NCI-H2227 (cell line): ENCODE results near the gene TLX3.
A peak's percentile ranks its signal among the peaks of the same experiment; 100 is the strongest.
"Not testable (repeated sequence)": the region's sequence is repeated elsewhere in the genome, so short reads cannot be mapped to it uniquely, and the experiment has no call there.

Experiments
- DNase-seq: peaks from one replicate; lab custom pipeline; 2025; ENCODE audit not compliant: unreplicated experiment; lab: John Stamatoyannopoulos, UW

TLX3 gene

DNA sequence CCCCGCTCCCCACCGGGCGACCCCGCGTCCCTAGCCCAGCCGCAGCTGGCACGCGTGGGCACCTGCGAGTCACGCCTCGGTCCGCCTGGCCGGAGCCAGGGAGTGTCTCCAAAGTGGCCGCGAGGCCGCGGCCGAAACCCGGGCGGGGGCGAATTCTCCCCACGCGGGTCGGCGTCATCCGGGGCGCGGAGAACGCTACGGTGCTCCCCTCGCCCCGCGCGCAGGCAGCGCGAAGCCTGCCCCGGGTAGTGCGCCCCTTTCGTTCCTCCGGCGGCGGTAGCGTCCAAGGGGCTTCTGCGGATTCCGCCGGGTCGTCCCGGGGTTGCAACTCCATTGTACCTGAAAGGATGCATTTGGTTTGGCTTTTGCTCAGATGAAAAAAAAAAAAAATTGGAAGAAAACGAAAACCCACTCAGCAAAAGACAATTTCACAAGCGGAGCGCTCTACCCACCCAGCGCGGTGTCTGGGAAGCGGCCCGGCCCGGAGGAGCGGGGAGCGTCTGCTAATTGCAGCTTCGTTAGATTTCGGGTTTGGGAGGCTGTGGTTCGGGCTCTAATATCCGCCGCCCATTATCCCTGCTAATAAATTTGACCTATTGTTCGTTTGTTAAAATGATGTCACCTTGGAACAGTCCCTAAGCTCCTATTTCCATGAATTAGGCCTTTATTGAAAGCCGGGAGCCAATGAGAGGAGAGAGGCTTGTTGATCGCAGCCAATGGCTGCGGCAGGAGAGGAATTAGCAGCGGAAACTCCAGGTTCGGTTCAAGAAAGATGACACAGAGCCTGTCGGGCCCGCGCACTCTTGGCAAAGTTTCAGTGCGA is at the start of gene TLX3:
Gene TLX3 (plus strand): TSS at position 796 of the 823 bp plus-strand sequence. CDS start 118 bp downstream, outside the sequence.
- DNase-seq = peak; percentile 78

- DNase-seq = no peak
These were observed 47.7 kb upstream of the TLX3 start for GRCh38 chr5:171261361-171261760.

DNA sequence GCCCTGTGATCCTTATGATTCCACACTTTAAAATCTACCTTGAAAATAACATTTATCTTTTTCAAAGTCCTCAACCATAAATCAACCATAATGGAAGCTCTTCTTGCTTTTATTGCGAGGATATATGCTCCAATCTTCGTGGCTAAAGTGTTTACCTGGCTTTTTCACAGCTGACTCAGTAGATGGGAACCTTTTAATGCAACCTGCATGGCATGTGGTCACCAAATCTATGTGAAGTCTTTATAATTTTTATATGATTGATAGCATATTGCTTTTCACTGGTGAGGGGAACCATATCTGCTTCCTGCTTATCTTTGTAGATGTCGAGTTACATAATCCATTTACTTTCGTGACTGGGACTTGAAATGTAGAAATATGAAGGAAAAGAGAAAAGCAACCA is 47.1 kb upstream of the TLX3 start:
- no peak for DNase-seq

DNA sequence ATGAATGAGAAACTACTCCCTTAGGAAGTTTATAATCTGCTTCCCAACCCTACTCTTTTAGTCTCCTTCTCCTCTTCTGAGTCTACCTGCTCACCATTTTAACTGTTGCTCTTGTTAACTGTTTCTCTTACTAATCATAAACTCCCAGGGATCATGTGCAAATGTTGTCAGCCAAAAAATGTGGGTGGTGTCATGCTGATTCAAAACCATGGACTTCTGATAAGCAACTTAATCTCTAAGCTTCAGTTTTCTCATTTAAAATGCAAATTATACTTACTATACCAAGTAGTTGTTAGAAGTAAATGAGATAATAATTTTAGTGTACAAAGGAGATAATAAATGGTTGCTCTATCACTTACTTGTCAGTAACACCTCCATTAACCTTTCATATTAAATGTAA is 45.9 kb upstream of the TLX3 start:
- no peak for DNase-seq

GRCh38 chr5:171264843-171265242 is 44.2 kb upstream of the TLX3 start:
- no peak for DNase-seq

- DNase-seq = no peak
These were observed 40.1 kb upstream of the TLX3 start for GRCh38 chr5:171268700-171269620.

- DNase-seq = no peak
These were observed 39.3 kb upstream of the TLX3 start for GRCh38 chr5:171269717-171270116.

DNA sequence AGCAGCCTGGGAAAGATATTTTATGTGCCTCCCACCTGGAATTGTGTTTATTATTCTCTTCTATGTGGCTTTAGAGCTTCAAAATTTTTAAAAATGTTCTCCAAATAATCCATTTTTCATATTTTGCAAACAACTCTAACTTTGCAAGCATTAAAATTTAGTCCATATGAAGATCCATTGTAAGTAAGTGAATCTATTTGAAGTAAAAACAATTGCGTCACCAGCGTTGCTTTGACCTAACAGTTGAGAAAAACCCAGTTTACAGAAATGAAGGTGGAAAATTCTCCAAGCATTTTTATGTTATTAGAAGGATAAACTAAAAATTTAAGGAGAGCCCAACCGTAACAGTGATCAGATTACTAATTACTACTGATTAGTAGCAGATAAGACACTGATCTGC is 38.9 kb upstream of the TLX3 start:
- no peak for DNase-seq

GRCh38 chr5:171271798-171272197 is 37.2 kb upstream of the TLX3 start:
- DNase-seq = no peak

DNA sequence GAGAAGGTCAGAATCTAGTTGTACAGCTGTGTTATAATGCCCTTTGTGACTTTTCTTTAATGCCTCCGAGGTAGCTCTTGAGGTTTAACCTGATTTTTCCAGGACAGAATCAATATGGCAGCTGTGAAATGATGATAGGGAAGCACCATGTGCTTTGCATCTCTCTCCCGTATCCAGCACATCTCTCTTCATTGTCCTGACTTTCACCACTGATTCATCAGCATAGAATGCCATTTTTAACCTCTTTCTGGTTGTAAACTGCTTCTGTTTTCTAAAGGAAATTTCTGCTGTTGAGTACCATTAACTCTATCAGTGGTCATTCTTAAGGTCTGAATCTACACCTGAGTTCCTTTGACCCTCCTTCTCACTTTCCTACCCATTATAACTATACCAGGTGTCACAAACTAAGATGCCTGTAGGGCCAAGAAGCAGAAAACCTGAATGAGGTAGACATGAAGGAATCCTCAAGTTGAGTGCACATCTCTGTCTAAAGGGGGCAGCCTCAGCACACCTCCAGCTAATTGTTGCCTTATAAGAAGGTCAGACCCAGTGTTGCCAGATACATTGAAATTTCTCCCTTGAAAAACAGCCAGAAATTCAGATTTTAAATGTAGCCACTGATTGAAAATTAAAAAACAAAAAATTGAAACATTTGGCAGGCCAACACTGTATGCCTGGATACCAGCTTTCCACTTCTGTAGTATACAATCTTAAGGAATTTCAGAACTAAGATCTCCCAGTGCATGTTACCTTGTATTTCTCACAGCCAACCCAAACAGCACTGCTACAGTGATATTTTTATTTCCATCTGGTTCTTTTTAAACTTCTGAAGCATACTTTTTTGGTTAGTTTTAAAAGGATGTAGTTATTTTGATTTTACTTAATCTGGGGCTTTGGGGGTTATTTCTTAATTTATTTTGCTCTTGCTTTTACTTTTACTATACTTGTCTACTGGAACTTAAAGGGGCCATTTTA is 35.8 kb upstream of the TLX3 start:
- peak; percentile 19 for DNase-seq

DNA sequence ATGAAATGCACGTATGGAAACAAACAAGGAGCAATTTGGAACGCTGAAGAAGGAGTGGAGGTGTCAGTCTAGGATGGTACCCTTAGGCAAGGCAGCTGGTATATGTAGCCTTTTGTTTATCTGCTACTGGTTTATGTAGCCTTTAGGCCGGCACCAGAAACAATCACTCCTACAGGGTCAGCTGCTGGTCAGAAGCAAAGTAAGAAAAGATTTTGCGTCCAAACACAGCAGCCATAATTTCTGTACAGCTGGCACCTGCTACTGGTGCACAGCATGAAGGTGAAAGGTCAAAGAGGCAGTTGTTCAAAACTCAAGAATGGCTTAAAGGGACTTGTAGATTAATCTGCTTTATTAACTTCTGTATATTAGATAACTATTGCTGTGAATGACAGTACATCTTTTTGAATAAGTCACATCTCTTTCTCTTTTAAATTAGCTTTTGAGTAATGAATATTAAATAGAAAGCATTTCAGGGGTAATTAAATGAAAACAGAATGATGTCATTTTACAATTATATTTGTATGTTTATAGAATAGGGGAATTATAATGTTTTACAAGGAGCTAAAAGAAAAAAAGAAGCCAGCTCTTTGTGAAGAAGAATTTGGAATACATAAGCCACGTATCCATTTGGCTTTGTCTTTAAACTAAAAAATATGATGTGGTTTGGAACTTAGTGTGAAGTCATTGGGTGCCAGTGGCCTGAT is 33.1 kb upstream of the TLX3 start:
- peak; percentile 40 for DNase-seq

DNA sequence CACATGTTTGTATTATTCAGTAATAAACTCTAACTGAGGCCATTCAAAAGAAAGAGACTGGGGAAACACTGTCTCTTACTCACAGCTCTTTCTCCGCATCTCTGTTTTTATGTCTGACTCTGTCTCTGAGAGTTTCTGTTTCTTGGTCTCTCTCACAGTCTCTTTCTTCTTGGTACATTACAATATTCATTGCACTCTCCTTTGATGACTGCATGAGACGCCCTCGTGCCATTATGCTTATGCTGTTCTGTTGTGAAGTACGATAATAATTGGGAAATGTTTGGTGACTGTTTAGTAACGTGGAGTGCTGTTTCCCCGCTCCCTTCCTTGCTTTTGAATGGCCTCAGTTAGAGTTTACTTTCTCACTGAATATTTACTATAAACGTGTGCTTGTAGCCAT is 25.3 kb upstream of the TLX3 start:
- DNase-seq = no peak

DNA sequence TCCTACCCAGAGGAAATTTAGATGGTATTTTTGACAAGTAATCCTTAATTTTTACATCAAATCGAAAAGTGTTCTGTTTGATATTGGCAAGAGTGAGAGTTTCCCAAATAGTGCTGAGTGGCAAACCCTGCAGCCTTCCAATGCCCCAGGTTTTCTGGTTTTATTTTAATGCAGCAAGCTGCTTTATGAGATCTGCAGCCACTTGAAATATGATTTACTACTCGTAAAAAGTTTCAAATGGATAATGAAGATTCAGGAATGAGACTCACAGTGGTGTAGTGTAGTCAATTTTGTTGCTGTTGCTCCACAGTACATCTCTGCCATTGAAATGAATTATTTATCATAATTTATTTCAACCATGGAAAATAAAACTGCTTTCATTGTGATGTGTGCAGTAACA is 23.6 kb upstream of the TLX3 start:
- no peak for DNase-seq

DNA sequence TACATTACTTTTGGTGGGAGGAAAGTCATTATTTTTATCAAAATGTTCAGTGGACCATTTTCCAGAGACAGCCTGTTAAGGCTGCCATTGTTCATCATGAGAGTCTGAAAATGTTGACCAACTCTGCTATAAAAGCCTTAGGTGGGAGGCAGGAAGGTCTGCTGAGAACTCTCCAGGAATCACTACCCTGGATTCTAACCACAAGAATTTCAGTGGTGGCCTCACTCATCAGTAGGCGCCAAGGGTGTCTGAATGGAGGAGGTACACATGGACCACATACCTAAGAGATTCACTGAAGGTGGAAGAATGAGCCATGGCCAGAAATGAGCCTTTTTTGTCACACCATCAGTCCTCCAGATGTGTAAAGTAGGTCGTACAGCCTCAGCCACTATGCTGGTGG is 21.0 kb upstream of the TLX3 start:
- DNase-seq = no peak

- no peak for DNase-seq
These were observed 17.7 kb upstream of the TLX3 start for GRCh38 chr5:171291371-171291770.

DNA sequence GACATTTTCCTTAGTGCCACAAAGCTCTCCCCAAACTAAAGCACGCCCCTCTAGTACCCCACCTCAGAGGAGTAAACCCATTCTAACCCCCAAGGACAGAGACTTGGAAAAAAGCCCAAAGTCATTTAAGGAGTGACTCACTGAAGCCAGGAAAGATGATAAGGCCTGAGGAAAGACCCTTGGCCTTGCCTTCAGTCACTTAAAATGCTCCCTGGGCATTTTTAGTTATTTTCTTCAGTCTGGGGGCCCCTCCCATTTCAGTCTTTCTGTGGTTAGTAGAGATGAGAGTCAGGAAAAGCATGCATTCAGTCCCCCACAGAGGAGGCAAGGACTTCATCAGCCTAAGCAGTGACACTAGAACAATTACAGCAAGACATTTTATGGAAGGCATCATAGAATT is 13.7 kb upstream of the TLX3 start:
- no peak for DNase-seq

DNA sequence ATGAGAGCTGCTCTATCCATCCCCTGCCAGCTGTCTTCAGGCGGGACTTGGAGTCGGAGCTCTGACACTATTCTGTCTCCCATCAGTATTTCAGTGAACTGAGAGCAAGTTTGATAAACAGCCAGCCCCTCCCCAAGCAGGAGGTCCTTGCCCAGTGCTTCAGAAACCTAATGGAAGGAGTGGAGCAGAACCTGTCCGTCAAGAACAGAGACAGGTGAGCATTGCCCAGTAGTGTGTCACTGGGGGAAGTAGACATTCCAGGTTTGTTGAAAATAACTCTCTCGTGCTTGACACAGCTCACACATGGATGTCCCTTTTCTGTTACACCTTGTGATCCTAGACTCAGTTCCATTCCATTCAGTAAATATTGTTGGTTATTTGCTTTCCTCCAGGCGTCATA is 13.2 kb upstream of the TLX3 start:
- no peak for DNase-seq

- not testable (repeated sequence) for DNase-seq
These were observed 11.1 kb upstream of the TLX3 start for GRCh38 chr5:171297941-171298340.

- DNase-seq = no peak
These were observed 9.8 kb upstream of the TLX3 start for GRCh38 chr5:171299228-171299627.

DNA sequence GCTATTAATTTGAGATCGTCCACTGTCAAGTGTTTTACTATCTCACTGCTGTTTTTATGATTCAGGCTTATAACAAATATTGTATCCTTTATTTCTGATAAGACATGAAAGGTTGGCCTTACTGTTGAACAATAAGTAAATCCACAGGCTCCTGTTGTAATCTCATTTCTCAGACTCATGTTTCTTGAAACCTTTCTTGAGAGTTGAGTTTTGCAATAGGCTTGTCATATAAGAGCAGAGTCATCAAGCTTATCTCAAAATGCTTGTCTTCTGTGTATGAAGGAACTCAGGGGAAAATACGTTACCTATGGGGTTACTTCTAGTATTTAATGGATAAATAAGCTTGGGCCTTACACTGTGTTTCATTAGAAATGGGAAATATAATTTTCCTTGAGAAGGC is 9.2 kb upstream of the TLX3 start:
- DNase-seq = no peak
